GM12878 (cell line): ENCODE data around the gene TXNRD3. TPM values are rescaled to one million over a fixed set of nuclear protein-coding genes. Genes with fewer than 3 reads are reported as not detected.

Experiments used
- ATAC-seq: fragments of 200-7000 bp; cut with Tn5 transposase; 3 replicates; pipeline ENCODE4 v1.9.1; 2020; ENCODE audit warnings: mild to moderate bottlenecking, moderate library complexity
- BruUV-seq: library from RNA; stranded (reverse); fragments of 400-500 nt; replicated peaks from 2 replicates; lab custom pipeline; 2021; lab: Mats Ljungman, UMichigan
- CTCF ChIA-PET: fragments of 300-600 bp; sonication (Branson Sonifier 250); formaldehyde crosslinking; extraction: SDS; loops from one replicate; lab custom pipeline; 2021; ENCODE audit warnings: inconsistent platforms; lab: Yijun Ruan, JAX
- POLR2A ChIA-PET: fragments of 350-600 bp; formaldehyde crosslinking; extraction: SDS; loops from one replicate; lab custom pipeline; 2021; ENCODE audit warnings: inconsistent platforms; lab: Charles Lee
- RAD21 ChIA-PET: fragments of 300-600 bp; sonication (Branson Sonifier 250); formaldehyde crosslinking; loops from one replicate; lab custom pipeline; 2023; ENCODE audit warnings: antibody characterized with exemption; ENCODE audit not compliant: unreplicated experiment; lab: Charles Lee
- SMC1A ChIA-PET: fragments of 300-600 bp; sonication (Branson Sonifier 250); formaldehyde crosslinking; loops from one replicate; lab custom pipeline; 2023; ENCODE audit not compliant: unreplicated experiment, uncharacterized antibody; lab: Charles Lee
- DNase-seq: peaks from one replicate; pipeline ENCODE4 v3.0.0-alpha.2; 2011; ENCODE audit warnings: low read depth, low spot score
- FAIRE-seq: peaks from 3 replicates; lab custom pipeline; 2011; peaks lifted over from hg19 to GRCh38; lab: Jason Lieb, UNC
- H2AFZ ChIP-seq: 2 replicates; pipeline ENCODE4 v1.6.0; 2011; ENCODE audit warnings: low read depth, low read length, control low read depth; ENCODE audit not compliant: control insufficient read depth
- H3K27ac ChIP-seq: 2 replicates; pipeline ENCODE4 v1.5.1; 2011; ENCODE audit warnings: control low read depth; ENCODE audit not compliant: control insufficient read depth, insufficient read depth
- H3K27me3 ChIP-seq, 2 experiments: replicated peaks in 1 of 2; 2 replicates each; pipeline versions ENCODE4 v1.6.0 to v1.6.1; 2011; ENCODE audit warnings: low read length in 1 of 2; ENCODE audit not compliant: control insufficient read depth in 2 of 2, insufficient read depth in 2 of 2
- H3K36me3 ChIP-seq, 2 experiments: 2 replicates each; pipeline ENCODE4 v1.5.1; 2011; ENCODE audit warnings: low read length in 1 of 2; ENCODE audit not compliant: control insufficient read depth in 2 of 2, insufficient read depth in 2 of 2
- H3K4me1 ChIP-seq: 2 replicates; pipeline ENCODE4 v1.6.1; 2011; ENCODE audit warnings: mild to moderate bottlenecking, low read length, moderate library complexity, mixed read lengths; ENCODE audit not compliant: control insufficient read depth, insufficient read depth
- H3K4me2 ChIP-seq: 2 replicates; pipeline ENCODE4 v1.6.0; 2011; ENCODE audit warnings: control low read depth; ENCODE audit not compliant: control insufficient read depth, insufficient read depth
- H3K4me3 ChIP-seq: fragments of 200-600 bp; sonication (generic); 2 replicates; pipeline ENCODE4 v1.5.1; 2016
- H3K79me2 ChIP-seq: 2 replicates; pipeline ENCODE4 v1.6.0; 2011; ENCODE audit warnings: low read length; ENCODE audit not compliant: control insufficient read depth, insufficient read depth
- H3K9ac ChIP-seq: 2 replicates; pipeline ENCODE4 v1.8.0; 2011; ENCODE audit warnings: low read length, control low read depth, mixed read lengths; ENCODE audit not compliant: control insufficient read depth, insufficient read depth
- H3K9me3 ChIP-seq: replicated peaks from 3 replicates; pipeline ENCODE4 v1.5.1; 2011; ENCODE audit warnings: mild to moderate bottlenecking, low read length; ENCODE audit not compliant: control insufficient read depth, insufficient read depth
- H4K20me1 ChIP-seq: 2 replicates; pipeline ENCODE4 v1.6.0; 2011; ENCODE audit not compliant: control insufficient read depth, insufficient read depth
- BCL3 ChIP-seq: IDR thresholded peaks from 2 replicates; pipeline ENCODE4 v1.6.1; 2011; ENCODE audit warnings: borderline replicate concordance, low read depth, mild to moderate bottlenecking, moderate library complexity, low read length; ENCODE audit not compliant: insufficient read depth, poor library complexity, severe bottlenecking
- BHLHE40 ChIP-seq, 2 experiments: fragments of 450-650 bp in 1 of 2; IDR thresholded peaks; 2 replicates each; pipeline ENCODE4 v1.6.1; 2011 to 2017; ENCODE audit warnings: low read depth in 2 of 2, borderline replicate concordance in 1 of 2, improper control_type of control experiment in 1 of 2, low read length in 1 of 2, mild to moderate bottlenecking in 1 of 2
- CBFB ChIP-seq: IDR thresholded peaks from 2 replicates; pipeline ENCODE4 v1.6.1; 2016; ENCODE audit warnings: antibody characterized with exemption, low read depth
- CHD1 ChIP-seq: IDR thresholded peaks from 2 replicates; pipeline ENCODE4 v1.6.1; 2012; ENCODE audit warnings: low read depth, low read length, improper control_type of control experiment
- DPF2 ChIP-seq: fragments of 450-650 bp; IDR thresholded peaks from 2 replicates; pipeline ENCODE4 v1.6.1; 2017; ENCODE audit warnings: mild to moderate bottlenecking
- ELK1 ChIP-seq: IDR thresholded peaks from 2 replicates; pipeline ENCODE4 v1.6.1; 2012; ENCODE audit warnings: low read depth, low read length, improper control_type of control experiment
- FOS ChIP-seq: IDR thresholded peaks from 3 replicates; pipeline ENCODE4 v1.6.1; 2011; ENCODE audit warnings: borderline replicate concordance; ENCODE audit not compliant: insufficient read length; ENCODE audit errors: extremely low read depth
- FOXM1 ChIP-seq: IDR thresholded peaks from 2 replicates; pipeline ENCODE4 v1.6.1; 2012; ENCODE audit warnings: low read depth, mild to moderate bottlenecking, inconsistent platforms, low read length, moderate library complexity
- GATAD2B ChIP-seq: fragments of 450-650 bp; conservative IDR thresholded peaks from 2 replicates; pipeline ENCODE4 v1.6.1; 2017; ENCODE audit warnings: low read depth, mild to moderate bottlenecking, moderate library complexity
- NFIC ChIP-seq: IDR thresholded peaks from 2 replicates; pipeline ENCODE4 v1.6.1; 2012; ENCODE audit warnings: low read depth, mild to moderate bottlenecking, inconsistent platforms, low read length, moderate library complexity
- NKRF ChIP-seq: fragments of 450-650 bp; conservative IDR thresholded peaks from 2 replicates; pipeline ENCODE4 v1.6.1; 2017; ENCODE audit warnings: mild to moderate bottlenecking, moderate library complexity
- RB1 ChIP-seq: fragments of 450-650 bp; formaldehyde crosslinking; IDR thresholded peaks from 2 replicates; pipeline ENCODE4 v1.6.1; 2017; ENCODE audit warnings: mild to moderate bottlenecking, borderline replicate concordance
- SUPT20H ChIP-seq: IDR thresholded peaks from 2 replicates; pipeline ENCODE4 v1.6.1; 2011; ENCODE audit warnings: low read depth, mild to moderate bottlenecking, low read length, moderate library complexity, borderline replicate concordance; ENCODE audit not compliant: control insufficient read depth
- ZBED1 ChIP-seq: IDR thresholded peaks from 2 replicates; pipeline ENCODE4 v1.6.1; 2016; ENCODE audit warnings: borderline replicate concordance
- ZNF274 ChIP-seq: IDR thresholded peaks from one replicate; pipeline ENCODE4 v1.8.0; 2011; ENCODE audit not compliant: insufficient read length, insufficient read depth
- ZNF622 ChIP-seq: fragments of 450-650 bp; IDR thresholded peaks from 2 replicates; pipeline ENCODE4 v1.6.1; 2017; ENCODE audit warnings: mild to moderate bottlenecking, inconsistent platforms
- WGBS: methylation state at CpG from one replicate; pipeline ENCODE4 v1.1.6; 2016; ENCODE audit warnings: low lambda C conversion rate; ENCODE audit not compliant: insufficient replicate concordance, insufficient coverage; ENCODE audit errors: missing lambda C conversion rate; 5-methylcytosine and 5-hydroxymethylcytosine counted together
- in situ Hi-C: fragments of 300-500 bp; cut with MboI; formaldehyde crosslinking; loops from 9 replicates; pipeline ENCODE4 v1.14.3; 2018; ENCODE audit warnings: mixed read lengths
- intact Hi-C: fragments of 100-400 bp; cut with micrococcal nuclease; formaldehyde crosslinking; loops from one replicate; pipeline ENCODE4 v1.14.2; 2022; ENCODE audit not compliant: unreplicated experiment
- polyA plus RNA-seq, 11 experiments: library from polyadenylated mRNA; depleted of rRNA in 4 of 11; unstranded in 6 of 11; stranded (reverse) in 5 of 11; fragments of >200 nt; fragmentation: Nextera tagmentation in 4 of 11; fragmentation: Illumina TruSeq in 1 of 11; extraction: Ambion mirVana in 4 of 11; extraction: Trizol in 1 of 11; gene quantifications; 1 replicate in 1 of 11; 2 replicates in 10 of 11; pipeline versions ENCODE4 v1.2.1 to v1.2.3, GENCODE V29; 2011 to 2016; ENCODE audit warnings: inconsistent platforms in 2 of 11, missing spikeins in 2 of 11, low read depth in 1 of 11
- total RNA-seq, 4 experiments: library from RNA; depleted of rRNA in 3 of 4; stranded (reverse); fragments of >200 nt in 3 of 4; fragmentation: Illumina TruSeq in 1 of 4; extraction: Trizol in 1 of 4; gene quantifications; 2 replicates each; pipeline versions ENCODE4 v1.2.1 to v1.2.3, GENCODE V29; 2013 to 2021

TXNRD3 gene
- total and polyA plus RNA-seq, 10 of the 15 experiments (the other 5 are each of a cell fraction or from before 2014, with no cell fraction given), result not detected

- H4K20me1 ChIP-seq, result no peaks in the 10 kb centered on the region
- POLR2A ChIA-PET, result no interaction called here
- H3K79me2 ChIP-seq, result no peaks in the 10 kb centered on the region
- SMC1A ChIA-PET, result no interaction called here
- no TSS peak for BruUV-seq
- in situ Hi-C loops, result no loop called here
- no peak overlapping the region for H3K4me2 ChIP-seq
- H3K27ac ChIP-seq, result no peak overlapping the region
- WGBS, result 57% methylated on average over 6 of the region's 7 CpGs
- no peak overlapping the region for H3K9ac ChIP-seq
- RAD21 ChIA-PET, result no interaction called here
- ATAC-seq, result no peak
- H3K36me3 ChIP-seq, result no peaks in the 10 kb centered on the region
- H3K4me1 ChIP-seq, result no peaks in the 10 kb centered on the region
- CTCF ChIA-PET, result interaction anchor here (1.7 kb wide), 1 partner anchor 829 kb away, joined by 3 read pairs; no protein-coding TSS in a partner anchor
- FAIRE-seq, result no peak
- no peak for DNase-seq
- H3K4me3 ChIP-seq, result no peak overlapping the region
- no peak overlapping the region for H2AFZ ChIP-seq
- intact Hi-C loops, result no loop called here
- no peaks in the 10 kb centered on the region; the same call in 1 of the 3 replicates for H3K9me3 ChIP-seq
- H3K27me3 ChIP-seq, result no peaks in the 10 kb centered on the region
- TF ChIP-seq BHLHE40 (IDR thresholded peaks at IDR 0.05; ENCODE audit: borderline replicate concordance in 1 of 2, low read depth in 2 of 2, low read length in 1 of 2) (no peak), DPF2 (no peak), ZBED1 (no peak), BCL3 (no peak), NFIC (no peak), CHD1 (no peak), ZNF274 (no peak), ZNF622 (no peak), GATAD2B (no peak), SUPT20H (no peak), ELK1 (no peak), NKRF (no peak), CBFB (no peak), FOXM1 (no peak), RB1 (no peak), FOS (no peak)
Observed at GRCh38 chr3:126672340-126672739, 17.4 kb upstream of the TXNRD3 start.
